ENCODE data around the gene CRYBG1.

The CRYBG1 gene

DNA sequence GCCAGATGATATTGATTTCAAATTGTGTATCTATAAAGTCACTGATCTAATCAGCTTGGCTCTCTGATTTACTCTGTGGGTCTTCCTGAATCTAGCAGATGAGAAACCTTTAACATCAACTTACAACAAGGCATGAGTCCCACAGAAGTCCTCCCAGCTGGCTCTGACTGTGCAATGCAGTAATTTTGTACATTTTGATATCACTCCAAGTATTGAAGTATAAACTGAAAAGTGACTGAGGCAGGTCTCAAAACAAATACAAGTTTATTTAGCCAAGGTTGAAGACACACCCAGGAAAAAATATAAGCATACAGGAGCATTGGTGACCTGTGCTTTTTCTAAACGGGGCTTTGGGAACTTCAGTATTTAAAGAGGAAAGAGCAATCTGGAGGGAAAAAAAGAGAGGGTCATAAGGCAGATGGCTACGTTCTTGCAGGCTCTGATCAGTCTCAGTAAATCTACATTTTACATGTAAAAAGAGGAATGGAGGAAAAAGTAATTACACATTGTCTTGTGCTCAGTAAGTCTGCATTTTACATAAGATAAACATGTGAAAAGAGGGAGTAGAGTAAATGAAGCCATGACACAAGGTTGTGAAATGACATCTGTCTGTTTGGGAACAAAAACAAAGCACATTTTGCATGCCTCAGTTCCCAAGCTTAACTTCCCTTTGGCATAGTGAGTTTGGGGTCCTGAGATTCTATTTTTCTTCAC lies 59.5 kb downstream of the CRYBG1 start:
- no peak for DNase-seq (ENCODE audit: low spot score)

DNA sequence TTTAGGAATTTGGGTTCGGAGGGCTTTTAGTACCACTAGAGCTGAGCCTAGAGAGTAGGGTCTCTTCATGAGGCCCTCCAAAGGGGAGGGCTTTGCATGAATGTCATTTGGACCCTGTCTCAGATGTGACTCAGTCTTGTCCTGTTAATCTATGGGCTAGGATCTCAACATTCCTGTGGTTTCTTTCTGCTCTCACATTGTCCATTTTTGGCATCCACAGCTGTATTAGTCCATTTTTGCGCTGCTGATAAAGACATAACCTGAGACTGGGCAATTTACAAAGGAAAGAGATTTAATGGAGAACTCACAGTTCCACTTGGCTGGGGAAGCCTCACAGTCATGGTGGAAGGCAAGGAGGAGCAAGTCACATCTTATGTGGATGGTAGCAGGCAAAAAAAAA lies 61.0 kb downstream of the CRYBG1 start:
- DNase-seq (ENCODE audit: low spot score): no peak

DNA sequence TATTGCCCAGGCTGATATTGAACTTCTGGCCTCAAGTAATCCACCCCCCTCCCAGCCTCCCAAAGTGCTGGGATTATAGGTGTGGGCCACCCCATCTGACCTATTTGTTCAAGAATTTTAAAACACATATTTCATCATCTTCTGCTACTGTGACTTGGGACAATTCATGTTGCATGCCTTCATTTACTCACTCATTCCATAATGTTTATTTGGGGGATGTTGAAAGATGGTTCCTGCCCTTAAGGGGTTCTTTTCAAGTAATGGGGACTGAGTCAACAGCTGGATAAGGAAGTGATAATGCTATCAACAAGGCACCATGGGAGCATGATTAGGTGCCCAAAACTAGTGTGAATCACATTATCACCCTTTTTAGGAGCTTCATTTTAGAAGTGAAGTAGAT lies 62.0 kb downstream of the CRYBG1 start:
- no peak for DNase-seq (ENCODE audit: low spot score)

DNA sequence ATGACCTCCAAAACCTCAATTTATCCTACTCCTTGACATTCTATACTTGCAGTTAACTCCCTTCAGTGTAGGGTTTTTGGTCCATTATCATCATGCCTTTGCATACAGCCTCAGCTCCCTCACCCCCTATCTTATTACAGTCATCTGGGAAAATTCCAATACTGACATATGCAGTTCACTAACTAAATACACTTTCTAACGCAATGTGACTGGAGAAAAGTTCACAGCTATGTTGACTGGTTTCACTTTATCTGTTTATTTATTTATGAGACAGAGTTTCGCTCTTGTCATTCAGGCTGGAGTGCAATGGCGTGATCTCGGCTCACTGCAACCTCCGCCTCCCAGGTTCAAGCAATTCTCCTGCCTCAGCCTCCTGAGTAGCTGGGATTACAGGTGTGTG lies 64.9 kb downstream of the CRYBG1 start:
- DNase-seq (ENCODE audit: low spot score): no peak

DNA sequence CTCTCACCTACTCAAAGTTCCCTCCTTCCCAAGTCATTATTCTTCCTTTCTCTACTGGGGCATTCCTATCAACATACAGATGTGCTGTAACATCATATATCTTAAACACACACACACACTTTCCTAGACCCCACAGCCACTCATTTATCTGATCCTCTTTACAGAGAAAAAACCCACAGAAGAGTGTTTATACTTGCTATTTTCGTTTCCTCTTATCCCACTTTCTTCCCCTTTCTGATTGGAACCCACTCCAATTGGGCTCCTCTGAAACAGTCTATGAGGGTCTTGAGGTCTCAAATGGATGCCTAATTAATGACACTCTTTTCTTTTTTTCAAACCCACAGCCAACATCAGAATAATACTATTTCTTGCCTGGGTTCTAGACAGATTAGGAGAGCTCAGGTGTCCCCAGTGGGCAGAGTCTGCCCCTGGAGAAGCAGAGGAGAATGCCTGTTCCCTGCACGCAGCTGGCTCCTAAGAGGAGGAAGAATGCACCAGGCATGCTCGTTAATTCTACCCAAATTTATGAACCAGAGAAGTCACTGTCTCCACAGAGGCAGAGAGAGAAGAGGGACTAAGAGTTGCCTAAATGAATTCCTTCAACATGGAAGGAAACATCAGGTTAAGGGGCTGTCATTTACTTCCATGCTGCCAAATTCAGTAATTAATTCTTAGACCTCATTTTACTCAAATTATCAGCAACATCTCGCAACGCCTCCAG lies 65.9 kb downstream of the CRYBG1 start:
- DNase-seq (ENCODE audit: low spot score): no peak

DNA sequence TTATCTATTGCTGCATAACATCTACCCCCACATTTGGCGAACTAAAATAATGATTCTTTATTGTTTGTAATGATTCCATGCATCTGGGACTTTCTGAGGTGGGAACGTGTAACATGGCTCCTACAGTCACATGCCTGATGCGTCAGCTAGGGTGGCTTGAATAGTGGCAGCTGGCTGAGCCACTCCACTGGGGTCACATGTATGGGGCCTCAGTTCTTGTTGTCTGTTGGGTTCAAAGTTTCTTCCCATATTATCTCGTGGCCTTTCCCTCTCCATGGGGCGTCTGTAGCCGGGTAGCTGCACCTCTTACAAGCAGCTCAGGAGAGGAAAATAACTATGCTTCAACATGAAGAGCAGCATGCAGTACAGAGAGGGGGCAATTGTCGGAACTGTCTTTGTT lies 69.9 kb downstream of the CRYBG1 start:
- no peak for DNase-seq (ENCODE audit: low spot score)

DNA sequence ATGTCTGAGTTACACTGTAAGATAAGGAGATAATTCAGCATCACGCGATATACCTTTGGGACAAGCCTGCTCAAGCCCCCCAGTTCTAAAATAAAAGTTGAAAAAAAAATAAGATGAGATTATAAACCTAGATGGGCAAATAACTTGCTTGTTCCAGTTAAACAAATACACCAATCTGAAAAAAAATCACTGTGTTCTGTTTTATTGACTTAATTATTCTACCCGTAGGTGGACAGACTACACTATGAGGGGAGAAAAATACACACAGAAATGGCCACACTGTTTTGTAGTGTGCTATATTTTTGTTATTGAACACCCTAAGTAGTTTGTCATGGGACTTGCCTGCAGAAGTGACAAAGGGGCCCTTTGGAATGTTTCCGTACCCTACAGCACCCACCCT lies 70.9 kb downstream of the CRYBG1 start:
- DNase-seq (ENCODE audit: low spot score): no peak

DNA sequence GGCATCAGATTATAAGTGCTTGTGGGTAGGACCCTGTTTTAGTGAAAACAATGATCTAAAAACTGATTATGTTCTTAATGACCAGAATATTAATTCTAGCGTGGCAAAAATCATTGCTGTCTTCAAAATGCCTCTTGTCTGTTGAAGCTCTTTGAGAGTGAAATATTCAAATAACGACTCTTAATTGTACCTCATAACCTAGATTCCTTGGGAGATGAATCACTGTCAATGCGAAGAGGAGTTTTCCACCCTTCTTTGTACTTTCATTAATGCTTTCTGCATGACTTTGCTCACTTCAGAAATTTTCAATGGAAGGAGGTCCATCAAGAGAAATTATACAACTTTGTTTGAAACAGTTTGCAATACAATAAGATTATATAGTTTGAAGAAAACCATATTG lies 71.5 kb downstream of the CRYBG1 start:
- DNase-seq (ENCODE audit: low spot score): no peak

DNA sequence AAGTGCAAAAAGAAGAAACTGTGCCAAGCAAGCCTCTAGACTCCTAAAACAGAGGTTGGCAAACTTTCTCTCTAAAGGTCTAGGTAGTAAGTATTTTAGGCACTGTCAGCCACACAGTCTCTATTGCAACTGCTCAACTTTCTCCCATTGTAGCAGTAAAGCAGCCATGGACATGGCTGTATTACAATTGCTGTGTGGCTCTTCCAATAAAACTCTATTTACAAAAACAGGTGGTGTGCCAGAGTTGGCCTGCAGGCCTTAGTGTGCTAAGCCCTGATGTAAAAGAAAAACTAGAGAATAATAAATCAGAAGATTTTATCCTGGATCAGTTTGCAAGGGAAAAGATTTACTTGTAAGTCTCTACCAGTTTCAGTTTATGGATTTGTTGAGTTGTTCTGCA lies 74.0 kb downstream of the CRYBG1 start:
- DNase-seq (ENCODE audit: low spot score): no peak

DNA sequence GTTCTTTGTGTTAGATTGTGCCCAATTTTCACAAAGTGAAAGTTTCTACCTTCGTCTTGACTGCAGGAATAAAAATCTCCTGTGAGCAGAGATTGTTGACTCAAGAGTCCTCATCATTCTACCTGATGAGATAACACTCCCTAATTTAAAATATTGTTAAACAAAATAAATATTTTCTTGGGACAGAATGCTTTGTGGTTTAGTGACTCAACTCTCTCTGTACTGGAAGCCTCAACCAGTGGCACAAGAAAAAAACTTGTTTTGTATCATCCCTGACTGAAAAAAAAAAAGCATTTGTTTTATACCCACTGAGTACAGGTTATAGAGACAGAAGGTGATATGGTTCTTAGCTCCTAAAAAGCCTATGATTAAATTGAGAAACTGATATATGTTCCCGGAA lies 78.9 kb downstream of the CRYBG1 start:
- no peak for DNase-seq (ENCODE audit: low spot score)

DNA sequence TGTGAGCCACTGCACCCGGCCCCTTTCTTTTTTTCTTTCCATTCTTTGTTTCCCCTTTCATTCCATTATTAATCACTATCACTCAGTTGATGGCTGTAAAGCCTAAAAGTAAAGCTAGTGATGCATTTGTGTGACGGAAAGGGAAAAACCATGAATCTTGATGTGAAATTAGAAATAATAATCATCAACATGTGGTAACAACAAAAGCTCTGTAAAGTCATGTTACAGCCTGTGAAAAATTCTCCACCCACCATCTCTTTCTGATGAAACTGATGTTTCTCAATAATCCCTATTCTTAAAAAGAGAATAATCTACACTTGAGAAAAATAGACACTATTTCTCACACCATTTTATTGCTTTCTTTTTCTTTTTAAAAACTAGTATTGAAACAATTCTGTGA lies 80.0 kb downstream of the CRYBG1 start:
- no peak for DNase-seq (ENCODE audit: low spot score)

DNA sequence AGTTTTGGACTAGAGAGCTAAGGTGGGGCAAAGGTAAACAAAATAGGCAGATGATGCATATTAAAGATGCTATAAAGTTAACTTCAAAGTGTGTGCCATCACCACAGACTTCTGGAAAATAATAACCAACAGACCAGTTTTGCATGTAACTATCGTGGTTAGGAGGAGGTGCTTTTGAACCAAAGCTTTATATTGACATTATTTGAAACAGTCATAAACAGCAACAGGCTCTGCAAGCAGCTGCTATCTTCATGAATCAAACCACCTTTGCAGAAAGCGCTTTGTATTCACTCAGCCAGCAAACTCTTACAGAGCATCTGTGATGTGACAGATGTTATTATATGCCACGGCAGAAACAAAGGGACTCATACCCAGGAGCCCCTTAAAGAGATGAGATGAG lies 81.9 kb downstream of the CRYBG1 start:
- no peak for DNase-seq (ENCODE audit: low spot score)

DNA sequence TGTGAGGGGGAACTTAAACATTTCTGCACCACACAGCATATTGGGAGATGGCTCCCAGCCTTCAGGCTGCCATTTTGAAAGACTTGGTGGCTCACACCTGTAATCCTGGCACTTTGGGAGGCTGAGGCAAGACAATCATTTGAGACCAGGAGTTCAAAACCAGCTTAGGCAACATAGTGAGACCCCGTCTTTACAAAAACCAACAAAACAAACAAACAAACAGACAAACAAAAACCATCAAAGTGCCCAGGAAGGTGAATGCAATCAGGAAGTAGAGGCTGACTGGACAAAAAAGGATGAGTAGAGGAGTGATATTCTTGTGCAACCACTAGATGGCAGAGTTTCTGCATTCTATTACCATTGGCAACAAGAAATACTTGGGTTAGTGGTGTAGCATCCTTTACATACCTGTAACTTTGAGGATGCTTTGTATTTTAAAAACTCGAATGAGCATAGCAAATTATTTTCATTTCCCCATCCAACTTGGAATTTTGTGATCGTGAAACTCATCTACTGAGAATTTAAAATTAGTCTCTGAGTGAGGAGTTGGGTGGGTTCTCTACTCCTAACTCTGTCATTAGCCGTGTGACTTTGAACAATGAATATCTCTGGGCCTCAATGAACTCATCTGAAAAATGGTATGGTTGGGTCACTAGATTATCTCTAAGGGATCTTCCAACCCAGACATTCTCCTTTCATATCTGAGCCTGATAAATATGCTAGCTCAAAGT lies 84.4 kb downstream of the CRYBG1 start:
- DNase-seq (ENCODE audit: low spot score): no peak

DNA sequence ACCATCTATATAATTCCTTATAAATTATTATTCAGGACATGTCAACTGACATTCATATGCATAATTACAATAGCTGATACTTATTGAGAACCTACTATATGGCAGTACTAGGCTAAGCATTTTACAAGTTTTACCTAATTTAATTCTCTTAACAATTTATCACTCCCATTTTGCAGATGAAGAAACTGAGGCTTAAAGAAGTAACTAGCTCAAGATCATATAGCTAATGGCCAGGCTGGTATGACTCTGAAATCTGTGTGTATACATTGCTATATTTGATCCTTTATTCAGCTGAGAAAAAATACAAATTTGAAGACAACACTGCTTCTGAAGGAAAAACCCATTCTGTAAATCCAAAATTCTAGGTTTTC lies 85.0 kb downstream of the CRYBG1 start:
- DNase-seq (ENCODE audit: low spot score): no peak

DNA sequence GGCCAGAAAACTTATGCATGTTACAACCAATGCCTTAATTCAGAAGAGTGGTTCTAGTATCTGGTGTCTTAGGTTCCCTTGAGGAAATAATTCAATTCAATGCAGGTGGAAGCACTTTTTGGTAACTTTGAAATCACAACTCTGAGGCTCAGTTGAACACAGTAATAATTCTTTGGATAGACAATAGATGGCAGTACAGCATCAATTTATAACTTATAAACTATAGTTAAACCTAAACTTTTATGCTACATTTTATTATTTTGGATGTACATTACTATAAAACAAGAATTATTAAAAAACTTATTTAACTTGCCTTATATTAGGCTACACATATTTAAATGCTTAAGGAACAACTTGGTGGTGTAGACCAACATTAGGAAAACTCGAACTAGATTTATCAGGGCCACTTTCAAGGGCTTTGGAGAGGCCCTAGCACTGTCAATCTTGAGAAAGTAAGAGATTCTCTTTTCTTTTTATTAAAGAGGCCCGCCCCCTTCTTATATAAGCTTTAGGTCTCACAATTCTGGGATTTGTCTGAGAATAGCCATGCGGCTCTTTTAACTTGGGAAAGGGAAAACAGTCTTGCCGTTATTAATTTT lies 85.9 kb downstream of the CRYBG1 start:
- no peak for DNase-seq (ENCODE audit: low spot score)

DNA sequence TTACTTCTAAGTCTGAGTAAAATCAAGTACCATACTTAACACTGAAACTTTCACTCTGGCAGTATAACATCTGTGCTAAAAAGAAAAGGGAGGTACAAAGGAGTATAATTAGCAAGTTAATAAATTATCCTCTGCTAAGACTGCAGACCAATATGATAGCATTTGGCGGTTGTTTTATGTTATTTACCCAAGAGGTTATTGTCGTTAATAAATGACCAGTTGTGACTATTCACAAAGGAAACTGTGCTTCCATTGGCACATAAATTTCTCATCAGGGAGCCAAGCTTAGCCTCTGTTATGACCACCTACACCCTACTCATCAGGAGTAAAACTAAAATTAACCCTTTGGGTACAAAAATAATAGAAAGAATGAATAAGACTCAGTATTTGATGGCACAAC lies 86.5 kb downstream of the CRYBG1 start:
- no peak for DNase-seq (ENCODE audit: low spot score)

DNA sequence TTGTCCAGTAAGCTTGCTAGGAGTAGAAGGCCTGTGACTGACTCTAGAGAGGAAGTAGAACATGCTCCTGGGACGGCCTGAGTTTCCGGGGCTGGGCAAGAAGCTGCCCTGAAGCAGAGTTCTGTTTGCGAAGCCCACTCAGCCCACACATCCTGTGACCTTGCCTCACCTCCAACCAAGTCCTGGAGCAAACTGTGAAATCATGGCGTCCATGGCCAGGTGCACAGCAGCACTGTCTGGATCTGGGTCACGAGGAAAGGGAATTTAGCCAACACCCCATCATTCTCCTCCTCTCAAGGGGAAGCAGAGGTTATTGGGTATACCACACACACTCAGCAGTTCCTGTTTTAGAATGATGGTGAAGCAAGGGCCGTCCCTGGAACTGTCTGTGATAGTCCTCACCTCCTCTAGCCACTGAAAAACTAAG lies 87.5 kb downstream of the CRYBG1 start:
- no peak for DNase-seq (ENCODE audit: low spot score)

DNA sequence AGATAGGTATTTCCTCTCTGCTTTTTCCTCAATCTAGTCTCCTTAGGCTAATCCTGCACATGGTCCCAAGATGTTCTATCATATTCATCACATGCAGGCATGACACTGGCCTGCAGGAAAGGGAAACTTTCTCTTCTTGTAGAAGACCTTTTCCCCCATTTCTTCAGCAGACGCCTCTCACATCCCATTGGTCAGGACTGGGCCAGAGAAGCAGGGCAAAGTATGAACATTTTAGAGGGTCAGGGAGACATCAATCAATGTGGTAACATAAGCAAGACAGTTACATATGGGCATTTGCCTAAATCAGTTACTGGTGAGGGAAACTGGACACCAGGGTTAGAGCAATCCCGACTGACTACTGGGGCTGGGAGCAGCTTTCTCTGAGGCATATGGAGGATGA lies 90.1 kb downstream of the CRYBG1 start:
- no peak for DNase-seq (ENCODE audit: low spot score)

DNA sequence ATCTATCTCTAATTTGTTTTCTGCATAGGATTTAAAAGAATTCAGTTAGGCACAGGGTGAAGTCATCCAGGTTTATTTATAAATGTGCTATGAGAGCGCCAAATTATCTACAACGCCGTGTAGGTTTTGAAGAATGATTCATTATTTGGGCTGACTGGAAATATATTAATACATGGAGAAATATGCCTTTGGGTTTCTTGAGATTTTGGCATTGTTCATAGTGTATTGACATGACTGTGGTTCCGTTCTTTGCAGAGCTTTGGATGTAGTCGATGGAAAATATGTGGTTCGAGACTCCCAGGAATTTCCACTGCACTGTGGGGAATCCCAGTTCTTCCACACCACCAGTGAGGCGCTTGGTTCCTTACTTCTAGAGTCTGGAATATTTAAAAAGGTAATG lies 90.9 kb downstream of the CRYBG1 start:
- no peak for DNase-seq (ENCODE audit: low spot score)

DNA sequence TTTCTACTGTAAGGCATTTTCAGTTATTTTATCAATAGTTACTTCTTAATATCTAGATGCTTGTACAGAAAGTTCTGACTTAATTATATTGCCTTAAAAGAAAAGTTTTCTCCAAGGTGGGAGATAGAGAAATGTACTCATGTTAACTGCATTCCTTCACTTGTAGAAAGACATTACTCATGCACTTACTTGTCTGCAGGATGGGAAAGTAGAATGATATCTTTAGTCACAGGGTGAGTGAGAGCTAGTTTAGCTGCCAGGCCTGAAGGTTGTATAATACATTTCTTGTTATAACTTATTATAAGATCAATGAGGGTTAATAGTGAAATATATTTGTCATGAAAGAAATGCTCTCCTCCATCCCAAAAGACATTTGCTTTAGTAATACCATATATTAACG lies 92.1 kb downstream of the CRYBG1 start:
- no peak for DNase-seq (ENCODE audit: low spot score)

DNA sequence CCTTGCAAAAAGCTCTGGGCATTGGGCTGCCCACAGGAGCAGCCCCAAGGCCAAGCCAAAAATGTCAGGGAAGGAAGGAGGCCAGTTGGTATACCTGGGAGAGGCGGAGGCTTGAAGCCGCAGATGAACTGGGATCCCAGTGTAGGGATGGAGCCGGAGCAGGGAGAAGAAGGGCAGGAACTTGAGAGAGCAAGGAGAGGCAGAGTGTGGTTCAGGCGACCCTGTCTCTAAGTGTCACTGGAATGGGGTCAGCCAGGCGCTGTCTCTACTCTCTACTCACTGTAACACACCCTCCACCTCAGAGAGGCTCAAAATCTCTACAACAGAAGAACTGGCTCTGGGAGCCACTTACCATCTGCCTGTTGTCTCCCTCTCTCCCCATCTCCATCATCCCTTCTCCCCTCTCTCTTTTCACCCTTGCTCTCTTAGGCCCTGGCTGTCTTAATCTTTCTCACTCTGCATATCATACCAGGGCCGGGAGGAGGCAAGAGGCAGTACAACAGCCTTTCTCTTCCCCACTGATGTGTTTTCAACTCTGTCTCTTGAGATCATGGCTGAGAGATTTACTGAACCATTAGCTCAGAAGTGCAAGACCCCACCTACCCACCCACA lies 93.3 kb downstream of the CRYBG1 start:
- DNase-seq (ENCODE audit: low spot score): no peak

DNA sequence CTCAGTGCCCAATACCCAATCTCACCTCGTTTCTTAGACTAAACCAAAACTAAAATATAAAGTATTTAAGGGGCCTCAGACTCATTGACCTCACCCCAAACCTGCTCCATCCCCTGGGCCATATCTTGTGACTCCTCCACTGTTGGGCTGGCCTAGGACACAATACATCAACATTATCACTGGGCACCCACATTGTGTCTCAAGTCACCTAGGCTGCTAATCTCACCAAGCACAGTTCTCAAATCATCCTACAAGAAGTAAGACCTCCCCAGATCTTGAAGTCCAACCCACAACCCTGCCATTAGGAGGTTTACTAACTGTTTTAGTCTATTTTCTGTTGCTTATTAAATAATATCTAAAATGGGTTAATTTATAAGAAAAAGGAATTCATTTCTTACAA lies 96.2 kb downstream of the CRYBG1 start:
- no peak for DNase-seq (ENCODE audit: low spot score)
